HFF-Myc (cell line): ENCODE data around the gene VGF.

Experiments used
- DNase-seq: peaks from one replicate; pipeline ENCODE4 v3.0.0-alpha.2; 2011; ENCODE audit warnings: low read depth; ENCODE audit errors: extremely low read depth
- H3K4me3 ChIP-seq: replicated peaks from 2 replicates; pipeline ENCODE4 v1.5.1; 2011; ENCODE audit warnings: low read depth, mild to moderate bottlenecking, control low read depth, low read length
- CTCF ChIP-seq: IDR thresholded peaks from 2 replicates; pipeline ENCODE4 v1.5.1; 2012; ENCODE audit warnings: mild to moderate bottlenecking, low read depth, low read length, control low read depth; ENCODE audit errors: missing control alignments

VGF gene

GRCh38 chr7:101165075-101165957 is at the start of gene VGF:
TSS of gene VGF (minus strand) at chr7:101165569. CDS start at chr7:101164843, 726 bp downstream.
- TF ChIP-seq CTCF: no peak

GRCh38 chr7:101212014-101212413 is 46.6 kb upstream of the VGF start:
- TF ChIP-seq CTCF: no peak
- no peak for DNase-seq
- no peak overlapping the region for H3K4me3 ChIP-seq

More at GRCh38 chr7:101165075-101165957, at the start of gene VGF:
- peak; percentile 58 for DNase-seq
- H3K4me3 ChIP-seq: peak within 1 kb of the TSS; percentile 54

DNA sequence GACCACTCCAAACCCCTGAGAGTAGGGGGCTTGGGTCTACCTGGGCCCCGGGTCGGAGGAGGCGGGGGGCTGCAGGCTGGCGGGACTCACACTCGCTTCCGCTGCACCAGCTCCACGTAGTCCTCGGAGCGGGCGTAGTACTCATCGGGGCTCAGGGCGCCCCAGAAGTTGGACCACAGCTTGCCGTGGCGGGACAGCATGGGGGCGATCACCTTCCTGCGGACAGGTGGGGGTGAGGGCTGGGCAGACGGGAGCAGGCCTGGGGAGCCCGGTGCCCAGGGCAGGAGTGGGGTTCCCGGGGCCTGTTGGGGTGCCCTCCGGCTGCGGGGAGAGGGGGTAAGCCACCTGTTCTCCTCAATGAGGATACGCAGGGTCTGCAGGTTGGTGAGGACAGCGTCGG is 46.1 kb upstream of the VGF start:
- DNase-seq: no peak
- no peak overlapping the region for H3K4me3 ChIP-seq
- TF ChIP-seq CTCF: no peak

- DNase-seq: no peak
- no peak for TF ChIP-seq CTCF
- H3K4me3 ChIP-seq: no peak overlapping the region
Measured at GRCh38 chr7:101210143-101210542, 44.8 kb upstream of the VGF start.

- DNase-seq: no peak
- no peak overlapping the region for H3K4me3 ChIP-seq
- no peak for TF ChIP-seq CTCF
Measured at GRCh38 chr7:101208794-101209193, 43.4 kb upstream of the VGF start.

DNA sequence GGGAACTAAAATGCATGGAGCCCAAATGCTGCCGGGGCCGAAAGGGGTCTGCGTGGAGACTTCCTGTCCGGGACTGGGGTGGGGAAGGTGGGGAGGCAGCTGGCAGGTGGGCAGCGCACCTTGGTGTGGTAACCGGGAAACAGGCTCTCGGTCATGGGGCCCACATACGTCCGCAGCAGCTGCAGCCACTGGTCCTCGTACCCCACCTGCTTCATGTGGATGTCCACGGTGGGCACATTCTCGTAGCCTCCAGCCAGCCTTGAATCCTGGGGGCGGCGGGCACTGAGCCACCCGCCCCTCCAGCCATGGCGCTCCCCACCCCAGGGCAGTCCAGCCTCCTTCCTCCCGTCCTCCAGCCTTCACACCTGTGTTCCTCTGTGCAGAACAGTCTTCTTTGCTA is 42.1 kb upstream of the VGF start:
- no peak for TF ChIP-seq CTCF
- DNase-seq: no peak

More for the DNA sequence above, 42.1 kb upstream of the VGF start:
- H3K4me3 ChIP-seq: no peak overlapping the region
